Measurements from ENCODE around the gene OPA3.
"Not testable (repeated sequence)": the region's sequence is repeated elsewhere in the genome, so short reads cannot be mapped to it uniquely, and the experiment has no call there.

Gene OPA3

DNA sequence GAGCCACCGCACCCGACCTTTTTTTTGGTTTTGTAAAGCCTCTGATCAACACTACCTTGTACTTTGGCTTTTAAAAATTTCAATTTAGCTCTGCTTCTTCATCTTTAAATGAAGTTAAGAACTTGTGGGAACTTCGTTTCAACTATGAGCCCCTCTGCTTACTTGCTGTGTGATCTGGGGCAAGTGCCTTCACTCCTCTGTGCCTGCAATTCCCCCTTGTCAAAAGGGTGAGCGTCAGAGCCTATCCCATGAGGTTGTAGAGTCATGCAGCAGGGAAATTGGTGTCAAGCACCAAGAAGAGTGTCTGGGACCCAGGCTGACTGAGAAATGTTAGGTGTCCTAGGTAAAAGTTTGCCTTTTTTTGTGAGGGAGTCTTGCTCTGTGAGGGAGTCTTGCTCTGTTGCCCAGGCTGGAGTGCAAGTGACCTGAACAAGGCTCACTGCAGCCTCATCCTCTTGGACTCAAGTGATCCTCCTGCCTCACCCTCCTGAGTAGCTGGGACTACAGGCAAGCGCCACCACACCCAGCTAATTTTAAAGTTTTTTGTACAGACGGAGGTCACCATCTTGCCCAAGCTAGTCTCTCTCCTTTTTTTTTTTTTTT, 71.6 kb downstream of the OPA3 start:
- Histone ChIP-seq H3K27ac (replicated peaks) (no peak overlapping the region), H3K4me3 (replicated peaks; ENCODE audit: insufficient read depth, low read length) (no peak overlapping the region), H3K27me3 (ENCODE audit: insufficient read depth, poor library complexity, severe bottlenecking) (no peaks in the 10 kb centered on the region)
- TF ChIP-seq, protein P1, sequence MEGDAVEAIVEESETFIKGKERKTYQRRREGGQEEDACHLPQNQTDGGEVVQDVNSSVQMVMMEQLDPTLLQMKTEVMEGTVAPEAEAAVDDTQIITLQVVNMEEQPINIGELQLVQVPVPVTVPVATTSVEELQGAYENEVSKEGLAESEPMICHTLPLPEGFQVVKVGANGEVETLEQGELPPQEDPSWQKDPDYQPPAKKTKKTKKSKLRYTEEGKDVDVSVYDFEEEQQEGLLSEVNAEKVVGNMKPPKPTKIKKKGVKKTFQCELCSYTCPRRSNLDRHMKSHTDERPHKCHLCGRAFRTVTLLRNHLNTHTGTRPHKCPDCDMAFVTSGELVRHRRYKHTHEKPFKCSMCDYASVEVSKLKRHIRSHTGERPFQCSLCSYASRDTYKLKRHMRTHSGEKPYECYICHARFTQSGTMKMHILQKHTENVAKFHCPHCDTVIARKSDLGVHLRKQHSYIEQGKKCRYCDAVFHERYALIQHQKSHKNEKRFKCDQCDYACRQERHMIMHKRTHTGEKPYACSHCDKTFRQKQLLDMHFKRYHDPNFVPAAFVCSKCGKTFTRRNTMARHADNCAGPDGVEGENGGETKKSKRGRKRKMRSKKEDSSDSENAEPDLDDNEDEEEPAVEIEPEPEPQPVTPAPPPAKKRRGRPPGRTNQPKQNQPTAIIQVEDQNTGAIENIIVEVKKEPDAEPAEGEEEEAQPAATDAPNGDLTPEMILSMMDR (IDR thresholded peaks at IDR 0.05; ENCODE audit: insufficient read depth, low read length), result no peak
- no peak for DNase-seq (ENCODE audit: low read depth in 1 of 2, low spot score in 1 of 2)

DNA sequence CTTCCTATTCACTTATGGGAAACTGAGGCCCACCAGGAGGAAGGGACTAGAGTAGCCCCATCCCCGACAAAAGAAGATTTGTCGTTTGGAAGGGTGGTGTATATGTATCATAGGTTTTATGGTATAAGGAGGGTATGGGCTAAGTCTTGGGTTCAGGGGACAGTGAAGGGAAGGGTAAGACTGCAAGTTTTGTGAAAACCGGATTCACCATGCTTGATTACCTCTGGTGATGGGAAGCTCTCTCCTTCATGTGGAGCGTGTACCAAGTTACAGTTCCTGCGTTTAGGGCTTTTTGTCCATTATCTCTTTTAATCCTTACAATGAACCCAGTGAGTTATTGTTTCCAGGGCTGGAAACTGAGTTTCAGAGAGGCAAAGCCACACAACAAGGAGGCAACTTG, 73.5 kb downstream of the OPA3 start:
- DNase-seq (ENCODE audit: low read depth in 1 of 2, low spot score in 1 of 2), result no peak
- no peaks in the 10 kb centered on the region for H3K27me3 ChIP-seq (ENCODE audit: insufficient read depth, poor library complexity, severe bottlenecking)
- no peak overlapping the region for H3K27ac ChIP-seq (replicated peaks)
- no peak overlapping the region for H3K4me3 ChIP-seq (replicated peaks; ENCODE audit: insufficient read depth, low read length)
- TF ChIP-seq, protein P2, sequence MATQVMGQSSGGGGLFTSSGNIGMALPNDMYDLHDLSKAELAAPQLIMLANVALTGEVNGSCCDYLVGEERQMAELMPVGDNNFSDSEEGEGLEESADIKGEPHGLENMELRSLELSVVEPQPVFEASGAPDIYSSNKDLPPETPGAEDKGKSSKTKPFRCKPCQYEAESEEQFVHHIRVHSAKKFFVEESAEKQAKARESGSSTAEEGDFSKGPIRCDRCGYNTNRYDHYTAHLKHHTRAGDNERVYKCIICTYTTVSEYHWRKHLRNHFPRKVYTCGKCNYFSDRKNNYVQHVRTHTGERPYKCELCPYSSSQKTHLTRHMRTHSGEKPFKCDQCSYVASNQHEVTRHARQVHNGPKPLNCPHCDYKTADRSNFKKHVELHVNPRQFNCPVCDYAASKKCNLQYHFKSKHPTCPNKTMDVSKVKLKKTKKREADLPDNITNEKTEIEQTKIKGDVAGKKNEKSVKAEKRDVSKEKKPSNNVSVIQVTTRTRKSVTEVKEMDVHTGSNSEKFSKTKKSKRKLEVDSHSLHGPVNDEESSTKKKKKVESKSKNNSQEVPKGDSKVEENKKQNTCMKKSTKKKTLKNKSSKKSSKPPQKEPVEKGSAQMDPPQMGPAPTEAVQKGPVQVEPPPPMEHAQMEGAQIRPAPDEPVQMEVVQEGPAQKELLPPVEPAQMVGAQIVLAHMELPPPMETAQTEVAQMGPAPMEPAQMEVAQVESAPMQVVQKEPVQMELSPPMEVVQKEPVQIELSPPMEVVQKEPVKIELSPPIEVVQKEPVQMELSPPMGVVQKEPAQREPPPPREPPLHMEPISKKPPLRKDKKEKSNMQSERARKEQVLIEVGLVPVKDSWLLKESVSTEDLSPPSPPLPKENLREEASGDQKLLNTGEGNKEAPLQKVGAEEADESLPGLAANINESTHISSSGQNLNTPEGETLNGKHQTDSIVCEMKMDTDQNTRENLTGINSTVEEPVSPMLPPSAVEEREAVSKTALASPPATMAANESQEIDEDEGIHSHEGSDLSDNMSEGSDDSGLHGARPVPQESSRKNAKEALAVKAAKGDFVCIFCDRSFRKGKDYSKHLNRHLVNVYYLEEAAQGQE (IDR thresholded peaks at IDR 0.05; ENCODE audit: insufficient replicate concordance, low read depth), result no peak
- TF ChIP-seq POLR2AphosphoS5 (IDR thresholded peaks at IDR 0.05; ENCODE audit: low read depth) (no peak), SPI1 (IDR thresholded peaks at IDR 0.05; ENCODE audit: borderline replicate concordance, low read depth) (no peak), GABPA (IDR thresholded peaks at IDR 0.05; ENCODE audit: low read depth) (no peak)
- TF ChIP-seq, protein P1 (IDR thresholded peaks at IDR 0.05; ENCODE audit: insufficient read depth, low read length), result no peak

DNA sequence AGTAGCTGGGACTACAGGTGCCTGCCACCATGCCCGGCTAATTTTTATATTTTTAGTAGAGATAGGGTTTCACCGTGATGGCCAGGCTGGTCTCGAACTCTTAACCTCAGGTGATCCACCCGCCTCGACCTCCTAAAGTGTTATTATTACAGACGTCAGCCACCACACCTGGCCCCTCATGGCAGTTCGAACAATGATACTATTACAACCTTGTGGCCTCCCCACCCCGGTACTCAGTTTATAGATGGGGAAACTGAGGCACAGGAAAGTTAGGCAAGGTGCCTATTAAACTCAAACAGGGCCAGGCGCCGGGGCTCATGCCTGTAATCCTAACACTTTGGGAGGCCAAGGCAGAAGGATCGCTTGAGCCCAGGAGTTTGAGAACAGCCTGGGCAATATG, 74.2 kb downstream of the OPA3 start:
- not testable (repeated sequence) for H3K4me3 ChIP-seq (replicated peaks; ENCODE audit: insufficient read depth, low read length); DNase-seq (ENCODE audit: low read depth in 1 of 2, low spot score in 1 of 2); H3K27me3 ChIP-seq (ENCODE audit: insufficient read depth, poor library complexity, severe bottlenecking)
- peak overlapping the region; percentile 88 for H3K27ac ChIP-seq (replicated peaks)

DNA sequence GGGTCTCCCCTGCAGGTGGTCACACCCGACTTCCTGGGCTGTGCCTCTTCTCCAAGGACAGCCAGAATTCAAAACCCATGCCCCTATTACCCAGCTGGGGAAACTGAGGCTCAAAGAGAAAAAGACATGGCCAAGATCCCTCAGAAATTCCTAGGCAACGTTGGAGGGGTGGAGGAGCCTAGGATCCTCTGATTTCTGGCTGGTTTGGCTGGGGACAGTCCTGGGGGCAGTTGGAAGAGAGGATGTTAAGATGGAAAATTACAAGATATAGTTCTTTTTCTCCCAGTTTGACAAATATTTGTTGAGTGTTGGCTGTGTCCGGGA, 74.9 kb downstream of the OPA3 start:
- DNase-seq (ENCODE audit: low read depth in 1 of 2, low spot score in 1 of 2), result no peak
- TF ChIP-seq GABPA (IDR thresholded peaks at IDR 0.05; ENCODE audit: low read depth) (no peak), SPI1 (IDR thresholded peaks at IDR 0.05; ENCODE audit: borderline replicate concordance, low read depth) (no peak), POLR2AphosphoS5 (IDR thresholded peaks at IDR 0.05; ENCODE audit: low read depth) (no peak)
- TF ChIP-seq, protein P2 (IDR thresholded peaks at IDR 0.05; ENCODE audit: insufficient replicate concordance, low read depth), result no peak
- TF ChIP-seq, protein P1 (IDR thresholded peaks at IDR 0.05; ENCODE audit: insufficient read depth, low read length), result no peak
- Histone ChIP-seq H3K27ac (replicated peaks) (peak overlapping the region; percentile 88), H3K27me3 (ENCODE audit: insufficient read depth, poor library complexity, severe bottlenecking) (no peaks in the 10 kb centered on the region), H3K4me3 (replicated peaks; ENCODE audit: insufficient read depth, low read length) (peak overlapping the region; percentile 96)

Data from HL-60 (cell line).